ENCODE data around the gene SMARCD3.

- no peak for TF ChIP-seq CTCF (IDR thresholded peaks at IDR 0.05; ENCODE audit: control extremely low read depth in 1 of 3, insufficient read depth in 1 of 3, low read depth in 1 of 3, low read length in 3 of 3)
- no peak for TF ChIP-seq RFX5 (IDR thresholded peaks at IDR 0.05; ENCODE audit: borderline replicate concordance, low read depth, low read length)
- TF ChIP-seq GABPA (IDR thresholded peaks at IDR 0.05; ENCODE audit: borderline replicate concordance, insufficient read depth, low read length): no peak
- TF ChIP-seq SIX5 (IDR thresholded peaks at IDR 0.05; ENCODE audit: low read depth, low read length): no peak
- TF ChIP-seq YY1 (IDR thresholded peaks at IDR 0.05; ENCODE audit: low read depth, low read length): no peak
- no peak for TF ChIP-seq TBP (IDR thresholded peaks at IDR 0.05; ENCODE audit: low read depth, low read length)
- TF ChIP-seq SP2 (IDR thresholded peaks at IDR 0.05; ENCODE audit: low read length): no peak
Measured at GRCh38 chr7:151292850-151293249, 44.4 kb upstream of the SMARCD3 start.

Measured in H1 (cell line).